GM18507 (cell line): ENCODE results near the gene SNX5.
A peak's percentile ranks its signal among the peaks of the same experiment; 100 is the strongest.

Experiments
- DNase-seq: peaks from one replicate; pipeline ENCODE4 v3.0.0; 2011; ENCODE audit warnings: low read depth; ENCODE audit not compliant: insufficient read length; ENCODE audit errors: extremely low spot score
- FAIRE-seq: peaks from 2 replicates; lab custom pipeline; 2011; peaks lifted over from hg19 to GRCh38; lab: Jason Lieb, UNC

Gene SNX5

DNA sequence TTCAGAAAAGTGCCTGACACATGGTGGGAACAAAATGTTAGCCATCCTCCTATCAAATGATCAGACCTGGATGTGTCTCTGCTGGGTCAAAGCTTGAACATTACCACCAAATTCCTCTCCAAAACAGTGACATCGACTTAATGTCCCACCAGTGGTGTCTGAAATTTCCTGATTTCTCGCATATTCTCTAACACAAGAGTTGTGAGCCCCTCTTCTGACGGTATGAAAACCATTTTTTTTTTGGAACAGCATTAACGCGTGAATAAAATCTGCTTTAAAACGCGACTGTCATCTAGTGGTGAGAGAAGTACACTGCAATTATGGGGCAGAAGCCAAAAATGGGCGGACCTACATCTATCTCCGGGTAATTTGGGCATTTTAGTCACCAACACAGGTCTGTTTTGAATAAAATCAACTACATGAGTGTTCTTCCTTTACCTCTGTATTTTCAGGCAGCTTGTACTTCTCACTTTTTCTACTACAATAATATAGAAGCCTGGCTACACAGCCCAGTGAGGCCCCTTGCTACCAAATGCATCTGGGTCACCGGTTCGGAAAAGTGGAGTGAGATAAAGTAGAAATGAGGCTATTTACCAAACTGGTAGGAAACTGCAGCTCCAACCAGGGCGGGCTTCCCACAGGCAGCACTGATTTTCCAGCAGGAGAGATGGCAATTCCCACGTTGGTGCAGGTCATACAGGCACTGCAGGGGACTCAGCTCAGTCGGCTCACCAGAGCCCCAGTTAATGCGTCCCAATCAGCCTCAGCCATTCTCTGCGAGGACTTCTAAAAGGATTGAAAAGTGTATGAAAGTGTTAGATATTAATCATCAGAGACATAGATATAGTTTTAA lies 27.6 kb upstream of the SNX5 start:
- no peak for DNase-seq
- FAIRE-seq: peak; percentile 78

DNA sequence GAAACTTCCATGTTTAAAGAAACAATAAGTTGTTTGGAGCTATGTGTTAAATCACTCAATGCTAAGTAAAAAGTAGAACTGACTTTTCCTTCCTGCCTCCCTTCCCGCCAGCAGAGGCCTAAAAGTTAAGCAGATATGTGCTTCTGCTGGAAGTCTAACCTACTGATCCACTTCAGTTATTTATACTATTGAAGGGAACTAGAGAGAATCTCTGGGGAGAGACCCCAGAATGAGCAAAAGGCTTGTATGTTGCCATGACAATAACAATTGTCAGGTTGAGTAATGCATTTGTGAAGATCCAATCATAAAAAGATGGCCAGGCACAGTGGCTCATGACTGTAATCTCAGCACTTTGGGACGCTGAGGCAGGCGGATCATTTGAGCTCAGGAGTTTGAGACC lies 25.0 kb upstream of the SNX5 start:
- DNase-seq: no peak
- FAIRE-seq: no peak

DNA sequence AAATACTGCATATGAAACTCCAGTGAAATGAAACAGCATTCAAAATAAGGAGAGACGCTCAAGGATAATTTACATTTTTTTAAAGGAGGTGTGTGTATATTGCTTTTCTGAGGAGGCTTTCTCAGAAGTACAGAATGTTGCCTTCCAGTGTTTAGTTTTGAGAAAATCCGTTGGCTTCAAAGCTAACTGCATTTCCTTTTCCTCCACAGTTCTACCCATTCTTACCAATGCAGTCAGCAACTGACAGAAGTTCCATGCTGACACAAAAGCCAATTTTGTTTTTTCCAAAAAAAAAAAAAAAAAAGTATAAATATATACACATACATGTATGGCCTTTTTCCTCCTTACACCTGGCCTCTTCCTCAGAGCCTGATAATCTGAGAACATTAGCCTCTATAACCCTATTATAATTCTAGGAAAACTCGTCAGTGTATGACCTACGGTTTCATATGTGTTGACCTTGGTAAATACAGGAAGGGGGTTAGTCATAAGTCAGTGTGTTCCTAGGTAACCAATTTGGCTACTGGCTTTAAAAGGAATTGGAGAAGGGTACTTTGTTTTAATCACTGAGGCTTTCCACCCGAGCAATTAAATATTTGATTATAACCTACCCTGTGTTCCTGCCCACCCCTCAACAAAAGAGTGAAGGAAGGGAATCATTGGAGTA lies 24.4 kb upstream of the SNX5 start:
- FAIRE-seq (no peak), DNase-seq (no peak)

DNA sequence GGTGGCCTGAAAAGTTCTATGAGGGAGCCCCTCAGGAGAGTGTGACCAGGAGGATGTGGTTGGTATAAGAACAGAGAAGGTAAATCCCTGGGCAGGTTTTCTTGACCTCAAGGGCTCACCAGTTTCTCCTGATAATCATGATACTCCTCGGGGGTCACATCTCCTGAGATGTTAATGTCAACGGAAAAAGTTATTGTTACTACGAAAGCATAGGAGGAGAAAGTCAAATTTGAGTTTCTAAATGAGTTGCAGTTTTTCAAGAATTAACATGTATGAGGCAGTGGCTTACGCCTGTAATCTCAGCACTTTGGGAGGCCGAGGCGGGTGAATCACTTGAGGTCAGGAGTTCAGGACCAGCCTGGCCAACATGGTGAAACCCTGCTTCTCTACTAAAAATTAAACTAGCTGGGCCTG lies 23.6 kb upstream of the SNX5 start:
- DNase-seq (no peak), FAIRE-seq (peak; percentile 72)

DNA sequence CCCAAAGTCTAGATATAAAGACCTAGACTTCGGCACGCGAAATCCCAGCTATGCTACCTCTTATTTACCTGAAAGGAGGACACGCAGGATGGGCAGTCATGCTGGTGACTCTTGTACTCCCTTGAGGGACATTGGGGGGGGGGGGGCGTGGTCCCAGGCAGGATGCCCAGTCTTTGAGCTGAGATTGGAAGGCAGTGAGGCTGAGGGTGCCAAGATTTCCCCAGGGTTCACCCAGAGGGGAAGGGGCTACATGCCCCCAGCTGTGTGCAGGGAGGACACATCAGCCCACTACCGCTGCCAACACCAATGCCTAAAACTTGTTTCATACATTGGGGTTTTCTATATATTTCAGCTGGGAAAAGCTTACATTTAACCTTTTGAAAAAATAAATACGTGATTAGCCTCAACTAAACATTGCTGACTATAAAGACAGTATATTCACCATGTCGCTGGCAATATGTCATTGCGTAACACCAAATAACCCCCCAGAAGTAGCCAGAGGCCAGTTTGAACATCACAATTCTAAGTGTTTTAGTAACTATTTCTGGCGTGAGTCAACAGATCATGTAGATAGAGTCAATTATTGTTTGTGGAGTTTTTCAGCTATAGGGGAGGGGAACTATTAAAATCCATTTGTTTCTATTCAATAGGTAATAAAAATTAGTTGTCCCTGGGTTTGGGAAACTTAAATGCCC lies 21.8 kb upstream of the SNX5 start:
- no peak for DNase-seq
- FAIRE-seq: no peak

DNA sequence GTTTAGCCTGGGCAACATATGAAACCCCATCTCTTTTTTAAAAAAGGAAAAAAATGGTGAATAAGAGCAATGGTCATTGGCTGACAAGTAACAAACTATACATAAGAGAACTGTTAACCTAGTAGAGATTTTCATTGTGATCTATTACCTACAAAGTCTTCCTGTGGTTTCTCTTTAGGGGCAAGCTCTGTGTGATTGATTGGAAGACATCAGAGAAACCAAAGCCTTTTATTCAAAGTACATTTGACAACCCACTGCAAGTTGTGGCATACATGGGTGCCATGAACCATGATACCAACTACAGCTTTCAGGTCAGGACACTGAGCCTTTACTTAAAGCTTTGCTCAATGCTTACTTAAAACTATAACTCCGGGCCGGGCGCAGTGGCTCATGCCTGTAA lies 19.4 kb upstream of the SNX5 start:
- no peak for FAIRE-seq

DNA sequence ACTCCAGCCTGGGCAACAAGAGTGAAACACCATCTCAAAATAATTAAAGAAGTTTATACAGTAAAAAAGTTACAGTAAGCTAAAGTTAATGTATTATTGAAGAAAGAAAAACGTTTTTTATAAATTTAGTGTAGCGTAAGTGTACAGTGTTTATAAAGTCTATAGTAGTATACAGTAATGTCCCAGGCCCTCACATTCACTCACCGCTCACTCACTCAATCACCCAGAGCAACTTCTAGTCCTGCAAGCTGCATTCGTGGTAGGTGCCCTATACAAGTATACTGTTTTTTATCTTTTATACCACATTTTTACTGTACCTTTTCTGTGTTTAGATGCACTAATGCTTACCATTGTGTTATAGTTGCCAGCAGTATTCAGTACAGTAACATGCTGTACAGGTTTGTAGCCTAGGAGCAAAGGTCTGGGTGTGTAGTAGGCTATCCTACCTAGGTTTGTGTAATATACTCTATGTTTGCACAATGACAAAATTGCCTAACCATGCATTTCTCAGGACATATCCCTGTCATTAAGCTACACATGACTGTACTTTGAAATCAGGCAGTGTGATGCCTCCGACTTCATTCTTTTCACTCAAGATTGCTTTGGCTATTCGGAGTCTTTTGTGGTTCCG lies 16.9 kb upstream of the SNX5 start:
- no peak for DNase-seq
- FAIRE-seq: no peak

More for the DNA sequence above, 19.4 kb upstream of the SNX5 start:
- DNase-seq: no peak

DNA sequence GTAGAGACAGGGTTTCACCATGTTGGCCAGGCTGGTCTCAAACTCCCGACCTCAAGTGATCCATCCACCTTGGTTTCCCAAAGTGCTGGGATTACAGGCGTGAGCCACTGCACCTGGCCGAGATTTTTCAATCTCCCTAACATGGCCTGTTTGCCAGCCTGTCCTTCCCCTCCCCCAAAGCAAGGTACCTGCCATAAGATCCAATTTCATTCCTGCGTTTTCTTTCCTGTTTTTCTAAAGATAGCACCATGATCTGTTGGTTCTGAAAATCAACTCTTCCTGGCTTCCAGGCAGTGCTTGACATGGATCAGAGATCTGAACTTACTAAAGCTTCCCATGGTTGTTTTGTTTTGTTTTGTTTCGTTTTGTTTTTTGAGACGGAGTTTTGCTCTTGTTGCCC lies 7.7 kb upstream of the SNX5 start:
- DNase-seq: no peak
- FAIRE-seq: no peak

DNA sequence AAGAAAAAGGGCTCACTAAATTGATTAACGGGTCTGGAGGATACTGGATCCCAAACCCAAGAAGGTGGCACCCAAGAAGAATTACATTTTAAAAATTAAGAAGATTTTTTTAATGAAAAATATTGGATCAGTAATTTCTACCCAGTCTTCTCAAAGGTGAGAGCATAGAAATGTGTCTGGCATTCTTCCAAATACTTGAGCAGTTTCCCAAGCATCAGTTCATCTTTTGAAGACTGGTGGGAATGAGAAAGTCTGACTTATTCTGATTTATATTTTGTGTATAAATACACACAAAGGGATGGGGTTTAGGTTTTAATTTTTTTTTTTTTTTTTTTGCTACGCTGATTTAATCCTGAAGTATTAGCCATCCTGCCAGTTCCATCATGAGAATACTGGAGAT lies 3.5 kb upstream of the SNX5 start:
- FAIRE-seq (peak; percentile 21), DNase-seq (no peak)

- no peak for FAIRE-seq
- no peak for DNase-seq
Measured at GRCh38 chr20:17971300-17972013, 2.9 kb upstream of the SNX5 start.

- DNase-seq (peak; percentile 26), FAIRE-seq (peak; percentile 79)
Measured at GRCh38 chr20:17969884-17970409, 1.4 kb upstream of the SNX5 start.

DNA sequence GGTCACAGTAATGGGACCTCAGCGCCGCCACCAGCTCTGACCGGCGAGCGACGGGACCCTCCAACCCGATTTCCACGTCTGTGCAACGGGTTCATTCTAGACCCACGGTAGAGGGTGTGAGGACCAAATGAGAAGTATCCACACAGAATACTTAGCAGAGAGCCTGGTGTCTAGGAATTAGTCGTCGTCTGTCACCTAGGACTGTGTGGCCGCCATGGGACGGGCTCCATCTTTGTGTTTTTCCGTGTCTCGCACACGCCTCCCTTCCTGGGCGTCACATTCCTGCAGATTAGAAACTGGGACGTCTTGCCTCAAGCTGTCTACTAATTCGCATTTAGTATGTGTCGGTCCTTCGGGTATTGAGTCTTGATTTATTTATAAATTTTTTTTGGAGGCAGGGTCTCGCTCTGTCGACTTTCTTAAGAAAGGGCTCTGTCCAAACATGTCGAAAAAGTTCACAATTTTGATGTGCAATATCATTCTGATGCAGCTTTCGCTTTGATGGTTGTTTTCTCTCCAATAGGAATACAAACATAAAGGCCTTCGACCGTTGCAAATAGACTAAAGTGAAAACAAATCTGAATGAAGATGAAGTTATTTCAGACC lies 787 bp upstream of the SNX5 start:
- peak; percentile 52 for FAIRE-seq
- DNase-seq: no peak

DNA sequence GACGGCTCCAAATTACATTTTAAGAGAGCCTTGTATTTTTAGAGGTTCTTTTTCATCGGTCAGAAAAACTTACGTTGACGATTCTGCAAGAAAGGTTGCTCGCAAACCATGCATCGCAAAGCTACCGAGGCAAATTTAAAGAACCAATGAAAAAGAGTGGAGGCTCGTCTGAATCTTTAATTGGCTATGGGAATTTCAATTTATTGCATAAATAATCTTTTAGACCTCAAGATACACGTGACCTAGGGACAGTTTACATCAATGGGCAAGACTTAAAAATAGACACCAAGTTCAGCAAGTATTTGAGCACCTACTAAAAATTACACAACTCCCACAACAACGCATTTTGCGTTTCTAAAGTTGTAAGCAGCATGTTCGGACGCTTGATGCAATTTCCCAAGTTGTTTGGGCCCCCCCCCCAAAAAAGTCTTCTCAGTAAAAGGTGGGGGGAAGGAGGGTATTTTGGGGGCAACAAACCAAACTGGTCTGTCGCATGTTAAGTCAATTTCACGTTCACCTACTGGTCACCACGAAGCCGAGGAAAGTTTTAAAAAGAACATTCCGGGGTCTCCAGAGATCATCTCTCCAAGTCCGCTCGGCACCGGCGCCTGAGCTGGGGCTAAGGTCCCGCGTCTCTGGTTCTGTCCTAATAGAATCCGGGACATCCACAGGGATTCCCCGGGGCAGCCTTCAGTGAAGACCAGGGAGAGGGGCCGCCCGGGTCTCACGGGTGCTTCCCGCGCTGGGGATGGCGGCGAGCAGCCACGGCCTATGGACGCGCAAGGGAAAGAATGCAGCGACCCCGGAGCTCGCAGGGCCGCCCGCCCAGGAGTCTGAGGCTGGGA lies 851 bp downstream of the SNX5 start:
- no peak for FAIRE-seq
- DNase-seq: no peak

DNA sequence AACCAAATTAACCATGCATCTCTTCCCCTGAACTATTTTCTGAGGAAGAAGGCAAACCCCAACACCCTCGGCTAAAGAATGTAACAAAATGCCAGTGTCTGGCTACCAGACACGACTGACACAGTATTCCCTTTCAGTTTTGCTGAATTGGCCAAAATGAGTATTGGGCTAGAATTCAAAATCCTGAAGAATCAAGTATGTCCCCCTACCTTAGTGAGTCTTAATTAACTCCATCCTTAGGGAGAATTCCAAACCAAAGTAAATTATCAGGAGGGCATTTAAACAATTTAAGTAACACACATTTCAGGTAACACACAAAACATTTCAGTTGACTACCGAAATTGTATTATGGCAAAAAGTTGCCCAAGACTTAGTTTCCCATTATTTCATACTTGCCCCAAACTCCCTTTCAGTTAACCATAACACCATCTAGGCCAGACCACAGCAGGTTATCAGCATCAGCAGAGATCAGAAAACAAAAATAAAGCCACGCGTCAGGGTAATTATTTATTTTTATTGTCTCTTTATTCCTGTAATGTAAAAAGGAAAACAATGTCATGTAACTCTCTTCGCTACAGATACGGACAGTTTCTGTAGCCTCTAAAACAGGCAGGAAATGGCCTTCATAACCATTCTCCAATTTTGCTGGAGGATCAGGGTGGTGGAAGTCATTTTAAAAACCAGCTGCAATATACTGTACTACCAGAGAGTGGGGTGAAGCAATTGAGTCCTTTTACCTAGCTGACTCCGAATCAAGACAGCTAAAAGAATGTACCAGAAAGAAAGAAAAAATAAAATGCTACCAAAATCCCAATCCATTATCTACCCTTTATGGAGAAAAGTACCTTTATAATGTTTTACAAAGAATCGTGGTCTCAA lies 1.9 kb downstream of the SNX5 start:
- peak; percentile 51 for FAIRE-seq
- DNase-seq: no peak

GRCh38 chr20:17965042-17965697 lies 3.4 kb downstream of the SNX5 start:
- DNase-seq (no peak), FAIRE-seq (peak; percentile 44)

GRCh38 chr20:17964632-17965031 lies 4.0 kb downstream of the SNX5 start:
- no peak for FAIRE-seq

DNA sequence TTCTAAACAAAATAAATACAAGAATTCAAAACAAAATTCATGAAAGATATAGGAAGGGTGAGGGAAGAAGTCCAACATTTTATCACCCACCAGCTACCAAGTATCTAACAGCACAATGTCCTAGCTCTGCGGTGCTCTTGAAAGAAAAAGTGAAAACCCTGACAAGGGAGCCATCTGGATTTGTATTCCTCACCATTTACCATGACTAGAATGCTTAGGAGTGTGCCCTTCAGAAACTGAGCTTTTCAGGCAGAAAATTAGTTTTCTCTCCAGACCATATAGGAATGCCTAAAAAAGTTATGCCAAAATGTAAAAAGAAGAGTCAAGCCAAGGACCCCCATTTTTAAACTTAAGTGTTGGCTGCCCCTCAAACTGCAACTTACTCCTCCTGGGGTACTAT lies 4.5 kb downstream of the SNX5 start:
- no peak for DNase-seq
- FAIRE-seq: no peak

More at GRCh38 chr20:17964632-17965031, 4.0 kb downstream of the SNX5 start:
- no peak for DNase-seq
